Mesendoderm (in vitro differentiated cells): ENCODE results near the gene PSG2.
"Not testable (repeated sequence)": the region's sequence is repeated elsewhere in the genome, so short reads cannot be mapped to it uniquely, and the experiment has no call there.

Source experiments
- DNase-seq: peaks from one replicate; pipeline ENCODE4 v3.0.0; 2013
- H2AK5ac ChIP-seq: 2 replicates; pipeline ENCODE4 v1.6.1; 2013; ENCODE audit warnings: low read length, inconsistent platforms
- H2BK120ac ChIP-seq: 2 replicates; pipeline ENCODE4 v1.6.1; 2013; ENCODE audit warnings: low read depth, mild to moderate bottlenecking, low read length, moderate library complexity, mixed read lengths
- H2BK15ac ChIP-seq: replicated peaks from 2 replicates; pipeline ENCODE4 v1.6.1; 2013; ENCODE audit warnings: low read depth, mild to moderate bottlenecking, moderate library complexity
- H2BK5ac ChIP-seq: 2 replicates; pipeline ENCODE4 v1.6.1; 2013; ENCODE audit warnings: low read length, inconsistent platforms
- H3K18ac ChIP-seq: 2 replicates; pipeline ENCODE4 v1.6.1; 2013; ENCODE audit warnings: mild to moderate bottlenecking, low read length, mixed read lengths
- H3K23ac ChIP-seq: one replicate; pipeline ENCODE4 v1.6.1; 2013; ENCODE audit warnings: low read length
- H3K27ac ChIP-seq: 2 replicates; pipeline ENCODE4 v1.5.1; 2013; ENCODE audit warnings: low read depth, mild to moderate bottlenecking, inconsistent platforms, low read length, moderate library complexity
- H3K27me3 ChIP-seq: 2 replicates; pipeline ENCODE4 v1.6.1; 2013; ENCODE audit warnings: low read length, control low read depth, mild to moderate bottlenecking, inconsistent platforms; ENCODE audit not compliant: insufficient read depth, poor library complexity
- H3K36me3 ChIP-seq: 2 replicates; pipeline ENCODE4 v1.6.1; 2013; ENCODE audit warnings: low read length, inconsistent platforms; ENCODE audit not compliant: control insufficient read depth, insufficient read depth
- H3K4ac ChIP-seq: one replicate; pipeline ENCODE4 v1.6.1; 2013; ENCODE audit warnings: low read depth, mild to moderate bottlenecking, low read length, moderate library complexity
- H3K4me1 ChIP-seq: 2 replicates; pipeline ENCODE4 v1.6.1; 2013; ENCODE audit warnings: low read depth, low read length, inconsistent platforms; ENCODE audit not compliant: control insufficient read depth
- H3K4me2 ChIP-seq: 2 replicates; pipeline ENCODE4 v1.6.1; 2013; ENCODE audit warnings: low read length
- H3K4me3 ChIP-seq: 2 replicates; pipeline ENCODE4 v1.5.1; 2013; ENCODE audit warnings: mild to moderate bottlenecking, low read length
- H3K56ac ChIP-seq: one replicate; pipeline ENCODE4 v1.6.1; 2013; ENCODE audit warnings: low read length
- H3K79me1 ChIP-seq: 2 replicates; pipeline ENCODE4 v1.6.1; 2013; ENCODE audit warnings: low read length, inconsistent platforms
- H3K79me2 ChIP-seq: 2 replicates; pipeline ENCODE4 v1.6.1; 2013; ENCODE audit warnings: mild to moderate bottlenecking, low read length; ENCODE audit not compliant: control insufficient read depth, insufficient read depth
- H3K9ac ChIP-seq: 2 replicates; pipeline ENCODE4 v1.6.1; 2013; ENCODE audit warnings: low read length, inconsistent platforms
- H4K5ac ChIP-seq: one replicate; pipeline ENCODE4 v1.6.1; 2013; ENCODE audit warnings: low read length
- H4K8ac ChIP-seq: one replicate; pipeline ENCODE4 v1.6.1; 2013; ENCODE audit warnings: low read depth, mild to moderate bottlenecking, control low read depth, low read length, moderate library complexity
- WGBS: extraction: QIAGEN DNeasy Blood & Tissue Kit; methylation state at CpG from one replicate; pipeline ENCODE4 v1.1.7; 2013; ENCODE audit warnings: low lambda C conversion rate, missing lambda C conversion rate; ENCODE audit not compliant: insufficient coverage; ENCODE audit errors: extremely low coverage; 5-methylcytosine and 5-hydroxymethylcytosine counted together

PSG2 gene

DNA sequence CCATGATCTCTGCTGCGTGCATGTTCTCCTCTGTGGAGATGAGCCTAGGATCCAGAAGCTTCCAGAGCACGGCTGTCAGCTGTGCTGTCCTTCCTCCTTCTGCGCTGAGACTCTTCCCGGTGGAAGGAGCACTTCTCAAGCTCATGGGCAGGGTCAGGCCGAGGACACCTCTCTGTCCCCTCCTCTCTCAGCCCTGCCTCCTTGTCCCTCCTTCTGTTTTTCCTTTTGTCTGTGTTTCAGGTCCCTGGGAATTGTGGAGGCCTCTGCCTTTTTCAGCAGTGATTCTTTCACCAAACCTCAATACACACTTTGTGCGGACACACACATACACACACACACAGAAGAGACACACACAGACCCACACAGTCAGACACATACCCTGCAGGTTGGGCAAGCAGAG is 56.1 kb downstream of the PSG2 start, which contains the start of gene PSG11:
PSG11 (minus strand) TSS at position 101 of the 400 bp plus-strand sequence; CDS start at position 4, 97 bp downstream.
- H4K8ac ChIP-seq, H3K4me2 ChIP-seq, DNase-seq, H2BK15ac ChIP-seq, H3K79me1 ChIP-seq, H3K36me3 ChIP-seq, H3K4me1 ChIP-seq, H3K79me2 ChIP-seq, H3K27ac ChIP-seq, H2AK5ac ChIP-seq, H3K18ac ChIP-seq, H3K9ac ChIP-seq, H3K4me3 ChIP-seq, H3K4ac ChIP-seq, H3K56ac ChIP-seq, H2BK120ac ChIP-seq, H4K5ac ChIP-seq, H3K27me3 ChIP-seq, H2BK5ac ChIP-seq, H3K23ac ChIP-seq: not testable (repeated sequence)
- no CpG with 5 or more reads among the region's 6 CpGs for WGBS

DNA sequence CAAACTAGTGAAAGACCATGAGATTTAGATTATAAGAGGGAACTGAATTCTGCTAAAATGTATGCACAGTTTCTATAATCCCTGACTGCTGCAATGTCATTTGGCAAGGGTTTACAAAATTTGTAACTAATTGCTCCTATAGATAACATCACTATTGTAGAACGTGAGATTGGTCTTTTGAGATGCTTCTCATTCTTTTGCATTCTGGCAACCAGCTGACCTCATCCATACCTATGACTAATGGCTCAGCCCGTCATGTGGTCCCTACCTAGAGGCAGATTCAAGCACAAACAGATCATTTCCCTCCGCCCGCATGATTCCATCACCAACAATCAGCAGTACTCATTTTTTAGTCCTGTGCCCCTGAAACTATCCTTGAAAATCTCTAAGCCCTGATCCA is 60.4 kb downstream of the PSG2 start:
- not testable (repeated sequence) for H2BK120ac ChIP-seq, H3K9ac ChIP-seq, H3K56ac ChIP-seq, H2BK5ac ChIP-seq, H2AK5ac ChIP-seq, H3K4me2 ChIP-seq, H3K36me3 ChIP-seq, H3K23ac ChIP-seq, H4K8ac ChIP-seq, H4K5ac ChIP-seq, H3K4ac ChIP-seq, H3K4me3 ChIP-seq, H3K4me1 ChIP-seq, H3K27me3 ChIP-seq, H3K79me2 ChIP-seq, H3K79me1 ChIP-seq, H3K27ac ChIP-seq, H2BK15ac ChIP-seq, DNase-seq, H3K18ac ChIP-seq
- no CpG with 5 or more reads among the region's 4 CpGs for WGBS

- not testable (repeated sequence) for H3K27me3 ChIP-seq, H3K4ac ChIP-seq, H3K18ac ChIP-seq, H3K4me1 ChIP-seq, H3K4me2 ChIP-seq, H4K8ac ChIP-seq, H2BK5ac ChIP-seq, H3K79me2 ChIP-seq, H3K23ac ChIP-seq, H3K27ac ChIP-seq, H3K56ac ChIP-seq, H3K79me1 ChIP-seq, H4K5ac ChIP-seq, H3K36me3 ChIP-seq, H3K9ac ChIP-seq, H2AK5ac ChIP-seq, H3K4me3 ChIP-seq, H2BK15ac ChIP-seq, H2BK120ac ChIP-seq, DNase-seq
- WGBS, result no CpG with 5 or more reads among the region's 4 CpGs
Measured at GRCh38 chr19:43021629-43022028, 60.9 kb downstream of the PSG2 start.

DNA sequence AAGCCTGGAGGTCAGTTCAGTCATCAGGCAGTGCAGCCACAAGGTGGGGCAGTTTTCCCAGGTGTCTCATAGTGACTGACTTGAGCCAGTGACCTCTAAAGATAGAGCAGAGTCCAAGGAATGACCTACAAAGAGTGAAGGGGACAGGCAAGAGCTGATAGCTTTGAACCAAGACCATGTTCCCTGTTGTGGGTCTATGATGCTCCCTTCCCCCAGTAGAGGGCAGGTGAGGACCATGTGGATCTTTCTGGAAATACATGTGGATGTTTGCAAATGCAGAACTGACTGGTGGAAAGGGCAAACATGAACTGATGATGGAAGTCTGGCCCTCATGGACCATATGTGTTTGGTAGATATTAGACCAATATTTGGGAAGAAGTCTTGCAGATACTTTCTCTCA is 62.9 kb downstream of the PSG2 start:
- not testable (repeated sequence) for DNase-seq, H3K79me2 ChIP-seq, H3K23ac ChIP-seq, H2BK15ac ChIP-seq, H3K4me3 ChIP-seq, H3K18ac ChIP-seq, H3K27me3 ChIP-seq, H2BK5ac ChIP-seq, H4K5ac ChIP-seq, H3K36me3 ChIP-seq, H2BK120ac ChIP-seq, H4K8ac ChIP-seq, H2AK5ac ChIP-seq, H3K79me1 ChIP-seq, H3K4me2 ChIP-seq, H3K56ac ChIP-seq, H3K27ac ChIP-seq, H3K9ac ChIP-seq, H3K4ac ChIP-seq, H3K4me1 ChIP-seq
